HG02884 (cell line): ENCODE results near the gene GTPBP3.
"Not testable (repeated sequence)": the region's sequence is repeated elsewhere in the genome, so short reads cannot be mapped to it uniquely, and the experiment has no call there.

Source experiments
- ATAC-seq: cut with Tn5 transposase; IDR thresholded peaks from one replicate; pipeline ENCODE4 v1.9.1; 2021; ENCODE audit warnings: mild to moderate bottlenecking, moderate library complexity; ENCODE audit not compliant: unreplicated experiment

GTPBP3 gene

GRCh38 chr19:17336872-17337674 lies at the start of gene GTPBP3:
Gene GTPBP3 (plus strand): TSS chr19:17337553. CDS start chr19:17337612, 59 bp downstream.
- peak; percentile 70 for ATAC-seq

- no peak for ATAC-seq
Measured at GRCh38 chr19:17289489-17289888, 47.9 kb upstream of the GTPBP3 start.

GRCh38 chr19:17292301-17293074 lies 44.9 kb upstream of the GTPBP3 start:
- ATAC-seq, result no peak

- ATAC-seq, result no peak
Measured at GRCh38 chr19:17293605-17294004, 43.7 kb upstream of the GTPBP3 start.

GRCh38 chr19:17294051-17294891 lies 43.1 kb upstream of the GTPBP3 start:
- ATAC-seq, result no peak

GRCh38 chr19:17295551-17295950 lies 41.8 kb upstream of the GTPBP3 start:
- ATAC-seq, result not testable (repeated sequence)

GRCh38 chr19:17296273-17296672 lies 41.1 kb upstream of the GTPBP3 start:
- no peak for ATAC-seq

GRCh38 chr19:17296976-17297375 lies 40.4 kb upstream of the GTPBP3 start:
- no peak for ATAC-seq

GRCh38 chr19:17300992-17301619 lies 36.2 kb upstream of the GTPBP3 start:
- no peak for ATAC-seq

- ATAC-seq, result no peak
Measured at GRCh38 chr19:17302391-17303166, 34.8 kb upstream of the GTPBP3 start.

- ATAC-seq, result peak; percentile 47
Measured at GRCh38 chr19:17303167-17303939, 34.0 kb upstream of the GTPBP3 start, which contains the start of gene ABHD8. Gene ABHD8 (minus strand): TSS chr19:17303425. CDS start chr19:17301616, 1,809 bp downstream.

GRCh38 chr19:17303940-17304267 lies 33.4 kb upstream of the GTPBP3 start:
- no peak for ATAC-seq

GRCh38 chr19:17304386-17305215 lies 32.8 kb upstream of the GTPBP3 start:
- no peak for ATAC-seq

- ATAC-seq, result no peak
Measured at GRCh38 chr19:17305216-17305516, 32.2 kb upstream of the GTPBP3 start.

GRCh38 chr19:17305517-17306284 lies 31.7 kb upstream of the GTPBP3 start, which contains the start of gene MRPL34:
Gene MRPL34 (plus strand): TSS chr19:17305872. CDS start chr19:17305893, 21 bp downstream.
- peak; percentile 40 for ATAC-seq

GRCh38 chr19:17306285-17306714 lies 31.1 kb upstream of the GTPBP3 start:
- ATAC-seq, result no peak

GRCh38 chr19:17307876-17308377 lies 29.4 kb upstream of the GTPBP3 start:
- ATAC-seq, result no peak
